Suppressor macrophage (primary cell): Measurements from ENCODE around the gene IPO8.

ENCODE experiments used
- DNase-seq, 4 experiments: peaks; one replicate each; pipeline ENCODE4 v3.0.0-alpha.2; 2020 to 2022
- total RNA-seq, 17 experiments: gene quantifications; one replicate each; lab custom pipeline; 2026; ENCODE audit warnings: mixed read lengths in 6 of 17, inconsistent platforms in 3 of 17; lab: John Stamatoyannopoulos, UW

IPO8 gene
- 24.2 to 91.1 (median 52.4) reads per million in 17 experiments for total RNA-seq

DNA sequence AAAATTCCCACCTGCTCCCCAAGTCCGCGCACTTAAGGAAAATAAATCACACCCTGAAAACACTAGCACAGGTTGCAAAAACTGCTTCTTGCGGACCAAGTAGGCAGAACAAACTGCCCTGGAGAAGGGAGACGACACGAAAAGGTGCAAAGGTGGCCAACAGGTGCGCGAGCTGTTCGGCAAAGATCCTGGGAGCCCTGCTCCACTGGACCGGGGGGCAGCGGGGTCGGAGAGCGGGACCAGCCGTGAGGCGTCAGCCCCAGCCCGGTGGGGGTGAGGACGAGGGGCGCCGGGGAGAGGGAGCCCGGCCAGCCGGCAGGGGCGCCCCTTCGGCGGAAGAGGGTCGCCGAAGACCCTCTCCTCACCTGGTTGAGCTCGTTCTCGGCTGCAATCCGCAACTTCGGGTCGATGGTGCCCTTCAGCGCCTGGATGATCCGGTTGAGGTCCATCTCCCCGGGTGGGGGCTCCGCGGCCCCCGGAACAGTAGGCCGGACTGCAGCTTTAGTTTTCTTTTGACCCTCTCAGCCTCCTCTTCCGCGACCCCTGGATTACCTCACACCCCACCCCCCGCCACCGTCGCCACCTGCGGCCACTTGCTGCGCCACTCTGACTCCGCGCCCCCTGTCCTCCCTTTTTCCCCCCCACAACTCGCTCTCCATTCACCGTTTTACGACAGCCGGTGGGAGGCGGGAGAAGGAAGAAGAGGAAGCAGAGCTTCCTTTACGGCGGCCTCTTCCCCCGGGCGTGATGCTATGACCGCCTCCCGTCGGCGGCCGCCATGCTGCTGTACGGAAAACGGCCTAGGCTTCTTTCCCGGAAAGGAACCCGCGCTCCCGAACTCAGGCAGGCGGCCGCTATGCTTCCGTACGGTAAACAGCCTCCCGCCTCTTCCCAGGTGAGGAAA lies at the start of gene IPO8:
Gene IPO8, minus strand, starts transcription at position 671 of the 904 bp plus-strand sequence. Its CDS starts 222 bp downstream, at position 449.
- DNase-seq = peak; percentile 91 to 96 (median 96)

DNA sequence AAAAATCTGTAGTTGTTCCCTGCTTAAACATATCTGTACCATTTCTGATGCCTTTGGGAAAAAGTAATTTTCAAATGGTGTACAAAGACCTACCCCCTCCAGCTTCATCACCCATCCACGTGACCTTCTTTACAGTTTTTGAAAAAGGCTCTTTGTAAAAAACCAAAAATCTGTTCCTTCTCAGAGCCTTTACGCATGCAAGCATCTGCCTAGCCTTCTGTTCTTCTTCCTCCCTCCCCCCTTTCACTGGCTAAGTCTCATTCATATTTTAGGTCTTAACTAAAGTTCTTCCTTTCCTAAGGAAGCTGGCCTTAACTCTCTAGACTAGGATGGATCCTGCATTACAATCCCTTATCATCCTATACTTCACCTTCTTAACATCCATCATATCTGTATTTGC lies 48.7 kb upstream of the IPO8 start:
- DNase-seq = no peak

DNA sequence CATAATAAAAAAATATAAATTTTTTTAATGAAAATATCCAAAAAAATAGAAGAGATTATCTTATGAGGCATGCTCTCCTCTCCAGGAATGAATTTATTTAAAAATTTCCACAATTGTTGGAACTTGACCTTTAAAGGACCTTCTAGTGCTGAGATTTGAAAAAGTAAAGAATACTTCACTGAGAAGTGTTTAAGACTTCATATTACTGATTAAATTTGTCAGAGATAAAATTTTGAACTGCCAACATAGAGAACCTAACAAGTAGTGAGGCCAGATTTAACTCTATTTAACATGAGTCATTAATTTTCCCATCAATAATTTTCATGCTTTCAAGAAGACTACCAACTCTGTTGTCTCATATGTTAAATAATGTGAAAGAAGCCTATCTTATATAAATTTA lies 44.6 kb upstream of the IPO8 start:
- DNase-seq = no peak

DNA sequence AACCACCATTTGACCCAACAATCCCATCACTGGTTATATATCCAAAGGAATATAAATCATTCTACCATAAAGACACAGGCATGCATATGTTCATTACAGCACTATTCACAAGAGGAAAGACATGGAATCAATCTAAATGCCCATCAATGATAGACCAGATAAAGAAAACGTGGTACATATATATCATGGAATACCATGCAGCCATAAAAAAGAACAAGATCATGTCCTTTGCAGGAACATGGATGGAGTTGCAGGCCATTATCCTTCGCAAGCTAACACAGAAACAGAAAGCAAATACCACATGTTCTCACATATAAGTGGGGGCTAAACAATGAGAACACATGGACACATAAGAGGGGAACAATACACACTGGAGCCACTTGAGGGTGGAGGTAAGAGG lies 43.4 kb upstream of the IPO8 start:
- DNase-seq = no peak

DNA sequence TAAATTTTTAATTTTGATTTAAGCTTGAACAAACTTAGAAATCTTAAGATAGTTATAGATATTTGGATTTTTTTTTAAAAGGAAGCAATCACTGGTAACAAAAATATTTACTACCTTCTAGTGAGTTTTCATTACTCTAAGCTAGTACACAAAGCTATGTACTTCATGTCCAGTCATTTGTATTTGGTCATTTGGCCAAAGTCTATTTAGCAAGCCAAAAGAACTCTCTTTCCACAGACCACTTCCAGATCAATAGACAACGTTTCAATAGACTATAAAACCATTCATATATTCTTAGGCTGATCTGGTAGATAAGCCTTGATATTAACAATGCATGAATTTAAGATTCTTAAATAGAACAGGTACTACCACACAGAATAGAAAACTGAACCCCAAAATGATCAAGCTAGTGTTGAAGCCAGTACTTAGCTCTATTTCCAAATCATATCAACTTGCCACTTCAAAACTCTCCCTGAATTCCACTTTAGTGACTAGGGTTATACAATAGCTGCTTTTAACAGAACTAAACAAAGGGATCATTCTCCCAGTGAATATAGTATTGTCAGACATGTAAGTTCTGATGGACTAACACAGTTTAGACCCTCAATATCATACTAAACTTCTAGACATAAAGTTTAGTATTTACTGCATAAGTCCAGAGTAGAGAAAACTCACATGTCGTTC lies 37.4 kb upstream of the IPO8 start:
- DNase-seq = no peak

DNA sequence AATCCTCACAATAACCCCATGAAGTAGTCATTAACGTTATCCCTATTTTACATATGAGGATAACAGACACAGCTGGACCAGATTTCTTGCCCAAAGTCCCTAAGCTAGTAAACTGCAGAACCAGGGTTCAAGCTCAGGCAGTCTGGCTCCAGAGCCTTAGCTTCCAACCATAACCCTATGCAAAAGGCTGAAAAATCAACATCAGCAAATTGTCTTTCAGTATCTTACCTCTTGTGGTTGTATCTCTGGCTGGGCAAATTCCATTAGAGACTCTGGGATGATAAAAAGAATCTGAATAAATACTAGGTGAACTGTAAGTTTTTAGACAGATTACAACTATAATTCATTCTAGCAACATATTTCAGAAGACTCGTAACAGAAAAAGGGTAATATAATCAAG lies 34.3 kb upstream of the IPO8 start:
- no peak for DNase-seq

DNA sequence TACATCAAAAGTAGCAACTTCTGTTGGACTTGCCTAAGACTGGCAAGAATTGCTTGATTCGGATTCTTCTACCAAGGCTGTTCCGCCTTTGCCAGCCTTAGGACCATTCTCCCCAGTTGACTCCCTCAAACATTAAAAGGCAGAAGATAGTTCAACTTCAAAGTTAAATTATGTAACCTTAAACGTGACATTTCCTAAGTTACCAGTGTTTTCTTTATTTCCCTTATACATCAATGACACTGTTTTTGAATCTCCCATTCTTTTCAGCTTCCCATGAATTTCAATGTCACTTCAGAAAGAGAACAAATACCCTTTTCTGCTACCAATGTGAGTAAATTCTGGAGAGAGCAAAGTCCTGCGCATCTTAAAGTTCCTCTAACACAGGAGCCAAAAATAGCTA lies 33.9 kb upstream of the IPO8 start:
- DNase-seq = no peak

DNA sequence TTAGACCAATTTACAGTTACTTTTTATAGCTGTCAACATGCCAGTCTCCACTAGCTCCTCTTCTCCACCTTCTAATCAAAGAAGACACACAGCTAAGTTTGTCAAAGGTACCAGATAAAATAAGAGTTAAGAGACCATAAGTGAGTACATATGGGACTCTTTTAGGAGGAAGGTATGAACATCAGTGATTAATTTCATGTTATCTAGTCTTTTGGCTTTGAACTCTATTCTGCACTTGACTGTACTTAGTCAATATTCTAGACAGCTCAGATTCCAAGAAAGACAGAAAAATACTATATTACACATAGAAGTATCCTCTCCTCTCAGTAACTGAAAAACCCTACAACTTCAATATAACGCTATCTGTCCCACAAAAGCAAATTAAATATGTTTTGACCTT lies 31.0 kb upstream of the IPO8 start:
- DNase-seq = no peak

DNA sequence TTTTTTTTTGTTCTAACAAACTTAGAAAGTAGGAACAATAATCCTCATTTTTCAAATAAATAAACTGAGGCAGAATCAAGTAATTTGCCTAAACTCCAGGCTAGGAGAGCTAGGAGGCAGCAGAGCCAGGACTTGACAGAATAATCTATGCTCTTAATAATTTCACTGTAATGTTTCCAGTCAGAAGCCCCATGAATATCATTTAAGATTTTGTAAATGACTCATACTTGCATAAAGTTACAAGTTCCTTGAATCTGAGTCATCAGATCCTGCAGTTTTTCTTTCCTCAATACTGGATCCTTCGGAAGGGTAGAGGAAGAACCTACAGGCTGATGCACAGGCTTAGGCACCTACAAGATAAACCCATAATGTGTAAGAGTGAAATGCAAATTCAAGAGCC lies 30.1 kb upstream of the IPO8 start:
- DNase-seq = peak in 1 of 4 experiments; percentile 8

DNA sequence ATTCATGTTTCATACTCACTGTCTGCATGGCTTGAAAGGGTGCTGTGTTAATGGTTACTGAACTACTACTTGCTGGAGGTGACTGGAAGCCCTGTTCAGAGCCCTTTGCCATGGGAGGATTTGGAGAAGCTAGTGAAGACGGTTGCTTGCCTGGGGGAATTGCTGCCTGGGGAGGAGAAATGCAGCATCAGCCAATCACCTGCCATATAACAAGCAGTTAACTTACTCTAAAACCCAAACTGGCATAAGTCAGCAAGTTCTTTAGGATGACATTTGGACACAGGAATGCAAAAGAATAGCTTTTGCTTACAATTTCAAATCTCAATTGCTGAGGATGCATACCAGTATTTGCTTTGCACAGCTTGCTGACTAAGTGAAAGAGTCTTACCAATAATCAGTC lies 23.4 kb upstream of the IPO8 start:
- DNase-seq = no peak

DNA sequence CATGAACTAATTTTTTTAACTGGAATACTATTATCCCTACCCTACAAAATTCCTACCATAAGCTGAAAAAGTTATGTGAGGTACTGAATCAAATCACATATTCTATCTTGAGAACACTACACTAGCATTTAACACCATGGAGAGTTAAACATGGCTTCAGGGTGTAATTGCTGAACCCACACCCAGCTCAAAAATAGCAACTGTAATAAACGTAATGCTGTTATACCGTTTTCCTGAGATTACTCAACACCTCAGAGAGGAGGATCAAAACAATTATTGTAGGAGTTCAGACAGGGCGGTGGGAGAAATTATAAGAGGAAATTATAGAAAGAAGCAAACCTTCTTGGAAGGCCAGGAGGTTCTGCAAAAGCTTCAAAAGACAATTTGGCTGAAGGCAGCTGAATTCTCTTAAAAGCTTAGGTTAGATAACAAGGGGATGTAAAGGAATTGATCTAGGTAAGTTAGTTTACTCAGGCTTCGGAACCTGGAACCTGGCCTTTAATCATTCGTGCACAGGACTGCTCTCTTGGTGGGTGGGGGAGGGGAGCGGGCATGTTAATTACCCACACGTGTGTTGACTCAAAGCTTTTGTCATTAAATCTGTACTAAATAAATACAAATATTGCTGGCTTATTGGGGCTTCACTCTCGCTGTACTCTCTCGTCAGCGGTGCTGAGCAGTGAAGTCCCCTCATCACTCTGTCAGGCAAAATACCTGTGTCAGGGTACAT lies 12.1 kb upstream of the IPO8 start:
- DNase-seq = no peak

DNA sequence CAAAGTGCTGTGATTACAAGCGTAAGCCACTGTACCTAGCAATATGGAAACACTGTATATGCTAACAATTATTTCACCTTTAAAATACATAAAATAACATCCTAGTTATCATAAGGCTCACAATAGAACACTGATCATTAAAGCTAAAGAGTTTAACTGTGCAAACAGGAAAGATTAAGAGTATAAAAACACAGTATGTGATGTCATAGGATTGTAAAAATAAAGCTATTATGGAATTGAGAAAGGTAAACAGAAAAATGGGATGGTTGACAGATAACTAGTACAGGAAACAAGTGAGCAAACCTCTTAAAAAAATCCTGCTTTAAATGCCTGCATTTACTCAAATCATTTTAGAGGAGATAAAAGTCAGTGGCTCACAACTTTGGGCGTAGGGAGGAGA lies 10.8 kb upstream of the IPO8 start:
- no peak for DNase-seq

DNA sequence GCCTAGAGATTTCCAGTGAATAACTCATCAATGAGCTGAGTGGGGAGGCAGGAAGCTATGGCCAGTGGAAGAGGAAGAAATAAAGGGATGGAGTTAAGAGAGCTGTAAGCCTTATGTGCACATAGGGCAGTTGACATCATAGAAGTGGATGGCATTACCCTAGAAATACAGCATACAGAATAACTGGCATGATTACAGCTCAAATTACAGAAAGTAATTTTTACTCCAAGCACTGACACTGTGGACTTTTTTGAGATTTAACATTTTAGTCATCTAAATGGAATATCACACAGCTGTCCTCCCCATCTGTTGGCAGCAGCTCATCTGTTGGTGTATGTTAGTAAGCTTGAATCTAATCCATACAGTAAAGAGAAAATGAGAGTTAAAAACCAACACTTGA lies 5.4 kb upstream of the IPO8 start:
- no peak for DNase-seq

DNA sequence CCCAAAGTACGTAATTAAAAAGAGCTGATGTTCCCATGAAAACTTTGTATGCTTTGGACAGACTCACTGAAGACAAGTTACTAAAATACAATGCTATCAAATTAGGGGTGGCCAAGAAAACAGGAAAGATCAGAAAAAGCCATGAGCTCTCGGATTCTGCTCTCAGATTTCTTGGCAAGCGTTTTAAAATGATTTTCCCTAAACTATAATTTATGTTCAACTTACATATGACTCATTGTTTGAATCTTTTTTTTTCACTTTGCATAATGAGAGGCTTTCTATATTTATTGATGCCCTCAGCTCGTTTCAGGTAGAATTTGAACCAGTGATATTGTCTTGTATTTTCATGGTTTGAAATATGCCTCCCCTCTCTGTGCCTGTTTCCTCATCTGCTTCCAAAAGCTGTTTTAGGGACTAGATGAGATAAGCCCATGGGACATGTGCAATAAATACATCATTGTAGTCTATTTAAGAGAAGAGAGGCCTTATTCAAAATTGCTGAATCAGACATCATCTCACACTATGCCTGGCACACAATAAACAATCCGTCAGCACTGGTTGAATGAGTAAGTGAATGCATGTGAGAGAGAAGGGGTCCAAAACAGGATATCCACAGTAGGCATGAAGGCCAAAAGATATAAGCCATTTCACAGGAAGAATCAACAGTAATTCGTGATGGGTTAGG lies 4.7 kb upstream of the IPO8 start:
- no peak for DNase-seq

DNA sequence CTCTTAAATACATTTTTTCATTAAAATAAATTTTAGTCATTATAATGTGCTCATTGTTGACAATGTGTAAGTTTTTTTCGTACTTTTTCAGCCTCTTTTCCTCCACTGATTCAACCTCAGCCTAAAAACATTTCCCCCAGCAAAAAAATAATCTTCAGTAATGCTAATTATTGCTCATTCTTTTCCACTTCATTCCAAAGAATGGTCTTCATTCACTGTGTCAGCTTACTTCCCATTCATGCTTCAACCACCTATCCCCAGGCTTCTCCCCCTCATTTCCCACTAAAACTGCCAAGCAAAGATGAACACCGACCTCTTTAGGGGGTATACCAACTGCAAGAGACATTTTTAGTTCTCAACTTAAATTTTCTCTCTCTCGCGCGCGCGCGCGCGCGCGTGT lies 2.7 kb upstream of the IPO8 start:
- no peak for DNase-seq

DNA sequence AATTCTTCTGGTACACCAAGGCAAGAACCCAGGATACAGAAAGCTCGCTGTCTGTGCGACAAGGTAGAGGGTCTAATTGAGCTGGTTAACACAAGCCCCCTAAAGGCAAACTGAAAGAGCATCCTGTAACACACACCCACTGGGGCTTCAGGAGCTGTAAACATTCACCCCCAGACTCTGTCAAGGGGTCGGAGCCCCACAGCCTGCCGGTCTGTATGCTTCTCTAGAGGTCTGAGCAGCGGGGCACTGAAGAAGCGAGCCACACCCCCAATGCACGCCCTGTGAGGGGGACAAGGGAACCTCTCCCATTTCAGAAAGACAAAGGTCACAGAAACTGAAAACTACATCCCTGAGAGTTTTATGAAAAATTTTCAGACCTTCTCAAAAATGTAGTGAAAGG lies 1.3 kb upstream of the IPO8 start:
- DNase-seq = no peak

DNA sequence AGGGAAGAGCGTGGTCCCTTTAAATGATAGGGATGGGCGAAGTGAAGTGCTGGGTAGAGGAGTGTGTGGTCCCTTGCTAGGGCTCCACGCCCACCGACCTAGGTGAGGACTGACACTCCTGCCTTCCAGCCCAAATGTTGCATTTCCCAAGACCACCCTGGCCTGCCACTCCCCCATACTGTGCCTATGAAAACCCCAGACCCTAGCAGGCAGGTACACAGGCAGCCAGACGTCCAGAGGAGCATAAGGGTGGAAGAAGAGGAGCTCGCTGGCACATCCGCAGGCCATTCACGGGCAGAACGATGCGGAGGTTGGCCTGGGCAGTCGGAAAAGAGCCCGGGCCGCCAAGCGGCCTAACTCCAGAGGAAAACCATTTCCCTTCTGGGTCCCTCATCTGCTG lies 817 bp upstream of the IPO8 start:
- no peak for DNase-seq

DNA sequence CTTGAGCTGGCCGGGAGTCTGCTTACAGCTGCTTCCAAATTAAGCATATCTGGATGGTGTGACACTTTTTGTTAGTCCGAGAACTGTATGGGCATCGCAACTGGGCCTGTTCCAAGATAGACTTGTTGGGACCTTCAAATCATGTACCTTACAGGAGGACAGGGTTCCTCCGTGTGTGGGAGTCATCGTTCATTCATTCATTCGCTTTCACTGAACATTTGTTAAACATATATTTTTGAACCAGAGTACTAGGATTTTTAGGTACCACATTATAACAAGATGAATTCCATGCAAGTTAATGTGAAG lies 387 bp upstream of the IPO8 start:
- DNase-seq = no peak

DNA sequence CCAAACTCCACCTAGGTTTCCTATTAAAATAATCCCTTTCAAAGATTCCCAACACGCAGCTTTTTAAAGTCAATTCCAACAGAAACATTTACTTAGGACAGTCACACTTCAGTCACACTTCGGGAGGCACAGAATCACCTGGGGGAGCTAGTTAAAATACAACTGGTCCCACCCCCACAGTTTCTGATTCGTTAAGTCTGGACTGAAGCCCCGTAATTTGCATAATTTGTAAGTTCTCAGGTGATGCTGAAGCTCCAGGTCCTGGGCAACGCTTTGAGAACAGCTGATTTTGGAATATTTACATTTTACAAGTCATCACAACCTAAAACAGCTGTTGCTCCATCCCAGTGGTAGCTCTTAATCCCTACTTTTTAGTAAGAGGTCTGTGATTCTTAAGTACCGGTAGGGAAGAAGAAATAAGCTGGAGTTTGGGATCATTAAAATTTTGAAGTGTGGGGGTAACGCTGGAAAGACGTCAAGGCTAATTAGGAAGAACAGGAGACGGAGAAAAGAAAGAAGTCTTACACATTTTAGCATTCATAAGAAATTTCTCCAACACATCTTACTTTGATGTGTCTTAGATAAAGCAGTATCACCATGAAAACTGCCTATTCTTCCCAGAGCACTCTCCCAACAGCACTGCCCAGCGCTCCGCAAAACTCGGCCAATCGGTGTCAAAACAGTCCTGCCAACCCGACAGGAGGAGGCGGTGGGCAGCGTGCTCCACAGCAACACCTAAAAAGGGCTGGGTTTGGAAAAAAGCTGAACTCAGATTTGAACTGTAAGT lies 1.1 kb downstream of the IPO8 start:
- peak; percentile 12 to 53 (median 36) for DNase-seq

DNA sequence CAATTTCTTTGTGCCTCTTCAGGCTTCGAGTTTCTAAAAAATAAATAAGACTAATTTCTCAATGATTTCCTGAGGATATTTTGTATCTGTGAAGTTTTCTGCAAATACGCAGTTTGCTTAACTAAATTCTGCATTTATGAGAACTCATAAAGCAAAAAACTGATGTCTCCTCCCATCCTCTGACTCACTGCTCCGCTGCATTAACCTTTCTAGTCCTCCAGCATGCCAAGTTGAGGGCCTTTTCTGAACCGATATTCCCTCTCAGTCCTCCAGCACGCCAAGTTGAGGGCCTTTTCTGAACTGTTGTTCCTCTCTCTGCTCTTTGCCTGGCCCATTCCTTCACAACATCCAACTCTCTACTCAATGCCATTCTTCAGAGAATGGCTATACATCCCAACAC lies 3.2 kb downstream of the IPO8 start:
- no peak for DNase-seq

DNA sequence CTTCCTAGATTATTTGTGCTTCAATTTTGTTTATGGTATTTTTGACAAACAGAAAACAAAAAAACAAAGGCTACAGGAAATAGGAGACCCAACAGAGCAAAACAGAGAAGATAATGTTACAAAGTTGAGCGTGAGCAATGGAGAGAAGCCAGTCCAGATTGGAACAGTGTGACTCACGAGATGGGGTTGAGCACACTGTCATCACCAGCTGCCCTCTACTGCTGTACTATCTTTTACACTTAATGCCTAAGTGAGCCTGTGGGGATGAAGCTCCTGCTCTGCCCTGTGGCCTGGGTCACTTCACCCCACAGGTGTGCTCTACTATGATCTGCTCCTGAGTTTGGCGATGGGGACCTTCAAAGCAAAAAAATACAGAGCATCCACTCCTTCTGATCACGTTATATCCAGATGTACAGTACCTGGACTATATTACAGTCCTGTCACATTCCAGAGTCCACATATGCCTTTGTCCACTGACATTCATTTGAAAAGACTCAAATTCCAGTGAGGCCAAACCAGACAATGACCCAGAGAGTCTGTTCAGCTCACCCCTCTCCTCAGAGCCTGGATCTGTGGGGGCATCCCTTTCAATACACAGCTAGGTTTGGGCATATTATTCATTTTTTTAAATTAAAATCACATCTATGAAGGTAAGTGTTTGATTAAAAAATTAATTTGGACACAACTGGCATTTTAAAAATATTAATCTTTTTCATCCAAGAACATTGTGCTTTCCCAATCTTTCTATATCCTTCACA lies 4.4 kb downstream of the IPO8 start:
- DNase-seq = no peak
